SK-N-SH (cell line): ENCODE measurements around the gene ZNF438. TPM values are rescaled to one million over a fixed set of nuclear protein-coding genes. Genes with fewer than 3 reads are reported as not detected.

ENCODE experiments used
- CTCF ChIA-PET: fragments of 300-600, 350-600 bp; formaldehyde crosslinking; extraction: SDS; loops from one replicate; lab custom pipeline; 2021; lab: Yijun Ruan, JAX
- POLR2A ChIA-PET: fragments of 350-600 bp; sonication (Branson Sonifier 250); formaldehyde crosslinking; extraction: SDS; loops from one replicate; lab custom pipeline; 2020; ENCODE audit warnings: antibody characterized with exemption, inconsistent platforms; lab: Yijun Ruan, JAX
- DNase-seq: peaks from one replicate; pipeline ENCODE4 v3.0.0; 2012
- H2AFZ ChIP-seq: fragments of 200-600 bp; sonication (generic); 2 replicates; pipeline ENCODE4 v1.8.1; 2016; ENCODE audit warnings: antibody characterized with exemption, mild to moderate bottlenecking, low read depth
- H3F3A ChIP-seq: fragments of 200-600 bp; sonication (generic); replicated peaks from 2 replicates; pipeline ENCODE3; 2016; ENCODE audit warnings: antibody characterized with exemption, mild to moderate bottlenecking; ENCODE audit not compliant: insufficient read depth
- H3K27ac ChIP-seq, 2 experiments: fragments of 200-500 bp in 1 of 2; fragments of 200-600 bp in 1 of 2; sonication (Bioruptor generic) in 1 of 2; sonication (generic), shearing (Covaris generic) in 1 of 2; 2 replicates each; pipeline versions ENCODE4 v1.5.1 to v1.6.1; 2014 to 2016; ENCODE audit warnings: low read depth in 2 of 2, inconsistent platforms in 1 of 2, low read length in 1 of 2, mild to moderate bottlenecking in 1 of 2, mixed read lengths in 1 of 2
- H3K27me3 ChIP-seq: fragments of 200-600 bp; sonication (generic), shearing (Covaris generic); 2 replicates; pipeline ENCODE4 v1.6.1; 2016; ENCODE audit warnings: mixed run types; ENCODE audit not compliant: insufficient read depth
- H3K36me3 ChIP-seq, 2 experiments: fragments of 200-500 bp in 1 of 2; fragments of 200-600 bp in 1 of 2; sonication (Bioruptor generic) in 1 of 2; sonication (generic) in 1 of 2; replicated peaks in 1 of 2; 2 replicates each; pipeline versions ENCODE3 to v1.5.1; 2014 to 2016; ENCODE audit warnings: low read length in 1 of 2, mild to moderate bottlenecking in 1 of 2; ENCODE audit not compliant: insufficient read depth in 2 of 2, control insufficient read depth in 1 of 2
- H3K4me1 ChIP-seq, 2 experiments: fragments of 200-500 bp in 1 of 2; fragments of 200-600 bp in 1 of 2; sonication (Bioruptor generic) in 1 of 2; sonication (generic), shearing (Covaris generic) in 1 of 2; 2 replicates each; pipeline versions ENCODE4 v1.5.1 to v1.6.1; 2014 to 2016; ENCODE audit warnings: low read depth in 1 of 2, low read length in 1 of 2, mixed run types in 1 of 2; ENCODE audit not compliant: insufficient read depth in 2 of 2, control insufficient read depth in 1 of 2
- H3K4me2 ChIP-seq: fragments of 200-600 bp; sonication (generic), shearing (Covaris generic); 2 replicates; pipeline ENCODE4 v1.6.1; 2017; ENCODE audit warnings: mixed run types
- H3K4me3 ChIP-seq, 2 experiments: fragments of 200-500 bp in 1 of 2; fragments of 200-600 bp in 1 of 2; sonication (Bioruptor generic) in 1 of 2; sonication (generic), shearing (Covaris generic) in 1 of 2; 2 replicates each; pipeline versions ENCODE4 v1.5.1 to v1.8.1; 2014 to 2016; ENCODE audit warnings: low read depth in 2 of 2, inconsistent platforms in 1 of 2, low read length in 1 of 2, mild to moderate bottlenecking in 1 of 2, mixed read lengths in 1 of 2, moderate library complexity in 1 of 2
- H3K79me2 ChIP-seq: fragments of 200-600 bp; sonication (generic); 2 replicates; pipeline ENCODE4 v1.8.1; 2017; ENCODE audit warnings: mild to moderate bottlenecking; ENCODE audit not compliant: insufficient read depth
- H3K9ac ChIP-seq: fragments of 200-600 bp; sonication (generic); 2 replicates; pipeline ENCODE4 v1.6.1; 2017; ENCODE audit warnings: mixed run types
- H3K9me2 ChIP-seq: fragments of 200-600 bp; sonication (generic); 2 replicates; pipeline ENCODE4 v1.6.1; 2017; ENCODE audit warnings: mixed run types
- H3K9me3 ChIP-seq: fragments of 200-600 bp; sonication (generic); 2 replicates; pipeline ENCODE4 v1.6.1; 2017; ENCODE audit warnings: mixed run types, mild to moderate bottlenecking, moderate library complexity
- H4K20me1 ChIP-seq: fragments of 200-600 bp; sonication (generic); 2 replicates; pipeline ENCODE4 v1.6.1; 2017; ENCODE audit warnings: mild to moderate bottlenecking, mixed run types; ENCODE audit not compliant: insufficient read depth
- CTCF ChIP-seq: fragments of 200-600 bp; sonication (generic); IDR thresholded peaks from 2 replicates; pipeline ENCODE4 v1.6.1; 2017; ENCODE audit warnings: antibody characterized with exemption, mild to moderate bottlenecking, moderate library complexity
- EP300 ChIP-seq, 2 experiments: IDR thresholded peaks; 2 replicates each; pipeline versions ENCODE4 v1.4.0 to v1.6.1; 2012; ENCODE audit warnings: borderline replicate concordance in 1 of 2, low read depth in 1 of 2, low read length in 1 of 2
- EZH2phosphoT487 ChIP-seq: fragments of 200-600 bp; sonication (generic); IDR thresholded peaks from 2 replicates; pipeline ENCODE4 v1.6.1; 2017; ENCODE audit warnings: low read depth, mixed run types, mild to moderate bottlenecking, antibody characterized with exemption, moderate library complexity, borderline replicate concordance
- FOXJ3 ChIP-seq: sonication (generic); formaldehyde crosslinking; IDR thresholded peaks from 2 replicates; pipeline ENCODE4 v1.5.1; 2020; ENCODE audit warnings: mild to moderate bottlenecking, missing genetic modification reagents
- GABPA ChIP-seq: IDR thresholded peaks from 2 replicates; pipeline ENCODE4 v1.4.0; 2012; ENCODE audit warnings: low read depth, mild to moderate bottlenecking
- GATA2 ChIP-seq: sonication (generic); formaldehyde crosslinking; IDR thresholded peaks from 2 replicates; pipeline ENCODE4 v1.5.0; 2020; ENCODE audit warnings: mild to moderate bottlenecking, missing genetic modification reagents
- JUND ChIP-seq: IDR thresholded peaks from 2 replicates; pipeline ENCODE4 v1.4.0; 2012
- MAX ChIP-seq: IDR thresholded peaks from 2 replicates; pipeline ENCODE4 v1.4.0; 2012; ENCODE audit warnings: low read depth
- MEF2A ChIP-seq: IDR thresholded peaks from 2 replicates; pipeline ENCODE4 v1.4.0; 2012; ENCODE audit warnings: low read depth, borderline replicate concordance
- NFIC ChIP-seq: IDR thresholded peaks from 2 replicates; pipeline ENCODE4 v1.4.0; 2012; ENCODE audit warnings: borderline replicate concordance
- NRF1 ChIP-seq: IDR thresholded peaks from 2 replicates; pipeline ENCODE4 v1.6.1; 2012; ENCODE audit warnings: low read depth, mild to moderate bottlenecking, low read length
- PBX3 ChIP-seq: IDR thresholded peaks from 2 replicates; pipeline ENCODE4; 2012
- POLR2AphosphoS5 ChIP-seq: IDR thresholded peaks from 2 replicates; pipeline ENCODE4 v1.6.1; 2012; ENCODE audit warnings: low read depth, low read length
- RCOR1 ChIP-seq: fragments of 150-350 bp; IDR thresholded peaks from 2 replicates; pipeline ENCODE4 v1.6.1; 2017; ENCODE audit warnings: antibody characterized with exemption, low read length
- REST ChIP-seq: IDR thresholded peaks from 2 replicates; pipeline ENCODE4 v1.6.1; 2012; ENCODE audit warnings: mild to moderate bottlenecking, low read depth, low read length, moderate library complexity
- RFX5 ChIP-seq: IDR thresholded peaks from 2 replicates; pipeline ENCODE4 v1.6.1; 2012; ENCODE audit warnings: mild to moderate bottlenecking, improper control_type of control experiment, low read length
- SMC3 ChIP-seq: IDR thresholded peaks from 2 replicates; pipeline ENCODE4 v1.6.1; 2012; ENCODE audit warnings: low read depth, low read length, improper control_type of control experiment
- USF2 ChIP-seq: fragments of 150-350 bp; IDR thresholded peaks from 2 replicates; pipeline ENCODE4 v1.6.1; 2017; ENCODE audit warnings: antibody characterized with exemption, low read length, low read depth, borderline replicate concordance
- WGBS: methylation state at CpG from one replicate; pipeline ENCODE4 v1.1.6; 2017; ENCODE audit warnings: low lambda C conversion rate; 5-methylcytosine and 5-hydroxymethylcytosine counted together
- polyA plus RNA-seq, 3 experiments: library from polyadenylated mRNA; depleted of rRNA; stranded (reverse); fragments of >200 nt; gene quantifications; 2 replicates each; pipeline ENCODE4 v1.2.3, GENCODE V29; 2012

ZNF438 gene
- polyA plus RNA-seq, 1 of the 3 experiments (the other 2 are of a cell fraction) = 2.1 TPM

GRCh38 chr10:30800368-30800767 lies 231.3 kb downstream of the ZNF438 start:
- Histone ChIP-seq H3K27me3 (no peaks in the 10 kb centered on the region), H3K9ac (no peak overlapping the region), H3K27ac (no peak overlapping the region), H3K9me3 (no peaks in the 10 kb centered on the region), H3K4me1 (peaks cover 0 to 20% of the 10 kb centered on the region in 2 experiments; a peak in 1 of 4 replicates), H2AFZ (no peak overlapping the region), H3K79me2 (no peaks in the 10 kb centered on the region), H3K4me2 (no peak overlapping the region), H3K9me2 (no peaks in the 10 kb centered on the region), H3K36me3 (no peaks in the 10 kb centered on the region), H3F3A (no peaks in the 10 kb centered on the region), H3K4me3 (no peak overlapping the region), H4K20me1 (no peaks in the 10 kb centered on the region)
- TF ChIP-seq MEF2A = no peak
- no peak for TF ChIP-seq FOXJ3 (CRISPR knock-in tag)
- CTCF ChIA-PET = no interaction called here
- POLR2A ChIA-PET = no interaction called here
- 87% methylated on average over 2 of the region's 2 CpGs for WGBS
- DNase-seq = no peak

- 69% methylated on average over 14 of the region's 14 CpGs for WGBS
These were observed 232.9 kb downstream of the ZNF438 start for GRCh38 chr10:30798646-30799185.

More at GRCh38 chr10:30798646-30799185, 232.9 kb downstream of the ZNF438 start:
- no peaks in the 10 kb centered on the region for H3K27me3 ChIP-seq
- POLR2A ChIA-PET = no interaction called here
- no peaks in the 10 kb centered on the region for H3K9me2 ChIP-seq
- no peaks in the 10 kb centered on the region for H3K79me2 ChIP-seq
- H3K9ac ChIP-seq = no peak overlapping the region
- TF ChIP-seq REST = no peak
- TF ChIP-seq PBX3 = no peak
- no peak for TF ChIP-seq MEF2A
- no peak for TF ChIP-seq POLR2AphosphoS5
- no peak for TF ChIP-seq NFIC
- TF ChIP-seq FOXJ3 (CRISPR knock-in tag) = no peak
- TF ChIP-seq USF2 = no peak
- TF ChIP-seq SMC3 = no peak
- no peak for TF ChIP-seq MAX
- no peak for TF ChIP-seq RFX5
- no peak for TF ChIP-seq EP300 (IDR thresholded peaks at IDR 0.05; ENCODE audit: borderline replicate concordance in 1 of 2, low read depth in 1 of 2, low read length in 1 of 2)
- no peak for TF ChIP-seq EZH2phosphoT487
- no peak for TF ChIP-seq GATA2 (CRISPR knock-in tag)
- no peak for TF ChIP-seq NRF1
- no peak for TF ChIP-seq RCOR1
- no peak for TF ChIP-seq CTCF
- no peak for TF ChIP-seq JUND
- no peak for TF ChIP-seq GABPA
- TF ChIP-seq, all 33 proteins: peak for 0
- no peaks in the 10 kb centered on the region for H3F3A ChIP-seq
- H4K20me1 ChIP-seq = no peaks in the 10 kb centered on the region
- no peaks in the 10 kb centered on the region for H3K9me3 ChIP-seq
- 0 out of 4 replicates have a peak overlapping the region, but pooled peaks of 1 of the 2 experiments have one; percentile 24 for H3K27ac ChIP-seq
- peaks cover 0 to 15% of the 10 kb centered on the region in 2 experiments; a peak in 1 of 4 replicates for H3K4me1 ChIP-seq
- peak; percentile 28 for DNase-seq
- no peaks in the 10 kb centered on the region for H3K36me3 ChIP-seq
- CTCF ChIA-PET = no interaction called here
- no peak overlapping the region for H2AFZ ChIP-seq
- H3K4me2 ChIP-seq = no peak overlapping the region
- no peak overlapping the region for H3K4me3 ChIP-seq
